ENCODE measurements around the gene DRC7. TPM values are rescaled to one million over a fixed set of nuclear protein-coding genes. Genes with fewer than 3 reads are reported as not detected.

Gene DRC7
- total and polyA plus RNA-seq, 9 of the 15 experiments (the other 6 are each of a cell fraction or from before 2014, with no cell fraction given) = 0.04 to 0.33 (median 0.12) TPM; not detected in 3

- WGBS (ENCODE audit: insufficient coverage, low coverage, missing lambda C conversion rate) = 45% methylated on average over 14 of the region's 14 CpGs
- BruUV-seq (replicated peaks) = no TSS peak
- H3K79me2 ChIP-seq (ENCODE audit: control insufficient read depth, insufficient read depth, low read length) = no peaks in the 10 kb centered on the region
- H3K4me2 ChIP-seq (ENCODE audit: insufficient read depth, low read length) = no peak overlapping the region
- H3K27ac ChIP-seq (ENCODE audit: extremely low read depth, low read depth, low read length) = no peak overlapping the region
- CTCF ChIA-PET (ENCODE audit: low intra/inter-chr PET ratio) = no interaction called here
- POLR2A ChIA-PET = interaction anchor here (0.6 to 2.5 kb wide), 3 partner anchors 8 to 65 kb away, joined by 3 to 8 read pairs (median 3); no protein-coding TSS in a partner anchor
- intact Hi-C loops (cut with micrococcal nuclease) = no loop called here
- 0 out of 4 replicates have a peak overlapping the region, but pooled peaks of 1 of the 2 experiments have one; percentile 2 for H3K9ac ChIP-seq (ENCODE audit: insufficient read depth in 1 of 2, low read depth in 2 of 2, low read length in 2 of 2)
- in situ Hi-C loops (cut with MboI) = no loop called here
- no peaks in the 10 kb centered on the region for H4K20me1 ChIP-seq (replicated peaks; ENCODE audit: control insufficient read depth, insufficient read depth, low read length)
- no peaks in the 10 kb centered on the region for H3K9me3 ChIP-seq (replicated peaks; ENCODE audit: control insufficient read depth, insufficient read depth, low read depth, low read length)
- no peak overlapping the region for H3K4me3 ChIP-seq
- no peak for FAIRE-seq
- peak overlapping the region; percentile 29; the same call in 1 of the 2 replicates for H2AFZ ChIP-seq (ENCODE audit: low read depth, low read length)
- no peak for ATAC-seq
- H3K4me1 ChIP-seq (replicated peaks in 1 of 2; ENCODE audit: control insufficient read depth in 2 of 2, insufficient read depth in 2 of 2, low read length in 2 of 2) = peaks cover 18 to 39% of the 10 kb centered on the region in 2 experiments
- DNase-seq (ENCODE audit: extremely low read depth in 1 of 4, low spot score in 3 of 4) = no peak
- H3K27me3 ChIP-seq (ENCODE audit: control insufficient read depth in 2 of 2, insufficient read depth in 2 of 2, low read length in 2 of 2) = 0 out of 5 replicates have a peak, but pooled peaks cover 0 to 5% of the 10 kb centered on the region in 2 experiments
- no peaks in the 10 kb centered on the region for H3K9me1 ChIP-seq (ENCODE audit: control insufficient read depth, insufficient read depth, low read length)
- H3K36me3 ChIP-seq (ENCODE audit: control insufficient read depth, insufficient read depth, low read length) = no peaks in the 10 kb centered on the region
- TF ChIP-seq ZNF140 (CRISPR knock-in tag; IDR thresholded peaks at IDR 0.05) (no peak), TRIM25 (IDR thresholded peaks at IDR 0.05; ENCODE audit: borderline replicate concordance) (no peak), FUS (optimal IDR thresholded peaks at IDR 0.05; ENCODE audit: low read depth, low read length) (no peak), NR2F6 (CRISPR knock-in tag; IDR thresholded peaks at IDR 0.05) (no peak), SMAD1 (IDR thresholded peaks at IDR 0.05; ENCODE audit: low read depth, low read length, partially characterized antibody) (no peak), HOMEZ (CRISPR knock-in tag; IDR thresholded peaks at IDR 0.05) (no peak), RREB1 (CRISPR knock-in tag; IDR thresholded peaks at IDR 0.05) (no peak), SIX5 (IDR thresholded peaks at IDR 0.05; ENCODE audit: borderline replicate concordance in 1 of 2, insufficient read depth in 1 of 2, low read depth in 1 of 2, low read length in 2 of 2) (no peak), ZNF384 (IDR thresholded peaks at IDR 0.05; ENCODE audit: low read depth, low read length) (no peak), BRCA1 (IDR thresholded peaks at IDR 0.05) (no peak), BRCA1 (CRISPR knock-in tag; IDR thresholded peaks at IDR 0.05) (no peak), KDM1A (IDR thresholded peaks at IDR 0.05) (no peak), MED1 (CRISPR knock-in tag; IDR thresholded peaks at IDR 0.05; ENCODE audit: borderline replicate concordance) (no peak)
Observed at GRCh38 chr16:57677622-57678369, 16.8 kb upstream of the DRC7 start.
